HG03558 (cell line): Measurements from ENCODE around the gene UQCRFS1.

Experiments
- ATAC-seq: cut with Tn5 transposase; IDR thresholded peaks from one replicate; pipeline ENCODE4 v1.9.1; 2021; ENCODE audit warnings: moderate number of reproducible peaks; ENCODE audit not compliant: unreplicated experiment; ENCODE audit errors: extremely low read depth

Gene UQCRFS1

GRCh38 chr19:29172302-29172701 is 40.6 kb downstream of the UQCRFS1 start:
- ATAC-seq: no peak

DNA sequence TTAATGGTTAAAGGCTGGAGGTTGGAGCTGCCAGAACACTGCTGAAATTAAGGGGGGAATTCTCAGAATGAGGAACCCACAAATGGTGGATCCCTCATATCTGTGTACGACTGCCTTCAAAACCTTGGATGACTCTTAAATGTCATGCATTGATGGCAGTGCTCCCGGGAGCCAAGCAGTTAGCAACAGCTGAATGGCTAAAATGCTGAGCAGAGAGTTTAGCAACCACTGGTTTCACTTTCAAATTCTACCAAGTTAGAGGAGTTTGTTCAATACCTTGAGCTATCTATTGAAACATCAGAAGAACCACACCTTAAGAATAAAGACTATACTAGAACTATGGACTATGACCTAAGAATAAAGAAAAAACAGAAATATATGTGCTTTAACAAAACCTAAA is 41.4 kb downstream of the UQCRFS1 start:
- no peak for ATAC-seq

DNA sequence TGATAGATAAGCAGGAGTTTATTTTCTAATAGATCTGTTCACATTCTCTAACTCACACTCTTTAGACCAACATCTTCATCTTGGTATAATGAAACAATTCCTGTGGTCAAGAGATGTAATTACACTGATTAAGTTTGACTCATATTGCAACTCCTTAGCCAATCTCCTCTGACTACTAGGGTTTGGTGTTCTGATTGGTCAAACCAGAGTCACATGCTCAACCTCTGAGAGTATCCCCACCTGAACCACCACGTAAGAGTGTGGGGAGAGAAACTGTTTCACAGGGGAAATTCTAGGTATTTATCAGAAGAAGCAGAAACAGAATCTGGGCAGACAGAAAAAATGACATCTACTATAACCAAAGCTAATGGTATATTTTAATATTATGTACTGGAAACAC is 42.4 kb downstream of the UQCRFS1 start:
- ATAC-seq: no peak

- ATAC-seq: no peak
These were observed 50.3 kb downstream of the UQCRFS1 start for GRCh38 chr19:29162694-29163093.

DNA sequence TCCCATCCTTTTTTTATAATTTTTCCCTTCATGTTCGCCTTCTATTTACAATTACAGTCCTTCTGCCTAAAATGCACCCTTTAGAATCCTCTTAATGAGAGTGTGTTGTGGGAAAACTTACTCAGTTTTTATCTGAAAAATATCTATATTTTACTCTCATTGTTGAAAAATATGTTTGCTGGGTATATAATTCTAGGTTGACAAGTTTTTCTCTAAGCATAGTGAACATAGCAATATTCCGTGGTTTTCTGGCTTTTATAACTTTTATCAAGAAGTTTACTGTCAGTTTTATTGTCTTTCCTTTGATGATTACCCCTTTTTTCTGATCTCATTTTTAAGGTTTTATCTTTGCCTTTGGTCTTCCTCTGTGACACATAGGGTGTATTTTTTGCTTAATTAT is 57.3 kb downstream of the UQCRFS1 start:
- no peak for ATAC-seq
